DMS 273 (cell line): ENCODE results near the gene HS1BP3.

Experiments used
- DNase-seq: peaks from one replicate; lab custom pipeline; 2025; ENCODE audit not compliant: unreplicated experiment; lab: John Stamatoyannopoulos, UW

Gene HS1BP3

GRCh38 chr2:20588918-20589871 lies 61.7 kb downstream of the HS1BP3 start:
- no peak for DNase-seq

GRCh38 chr2:20585710-20586594 lies 64.9 kb downstream of the HS1BP3 start:
- DNase-seq, result no peak

GRCh38 chr2:20585359-20585709 lies 65.6 kb downstream of the HS1BP3 start:
- DNase-seq, result no peak

- DNase-seq, result peak; percentile 44
Measured at GRCh38 chr2:20584399-20585358, 66.2 kb downstream of the HS1BP3 start.

GRCh38 chr2:20584045-20584398 lies 66.9 kb downstream of the HS1BP3 start:
- no peak for DNase-seq

- no peak for DNase-seq
Measured at GRCh38 chr2:20583425-20583881, 67.4 kb downstream of the HS1BP3 start.

- DNase-seq, result no peak
Measured at GRCh38 chr2:20582600-20583221, 68.2 kb downstream of the HS1BP3 start.

- no peak for DNase-seq
Measured at GRCh38 chr2:20580690-20581437, 70.0 kb downstream of the HS1BP3 start.

- DNase-seq, result no peak
Measured at GRCh38 chr2:20579866-20580265, 71.0 kb downstream of the HS1BP3 start.

- DNase-seq, result peak; percentile 57
Measured at GRCh38 chr2:20578895-20579825, 71.7 kb downstream of the HS1BP3 start.

GRCh38 chr2:20578266-20578894 lies 72.5 kb downstream of the HS1BP3 start:
- DNase-seq, result no peak

GRCh38 chr2:20577495-20578235 lies 73.2 kb downstream of the HS1BP3 start:
- DNase-seq, result no peak

- no peak for DNase-seq
Measured at GRCh38 chr2:20576598-20577115, 74.2 kb downstream of the HS1BP3 start.

- no peak for DNase-seq
Measured at GRCh38 chr2:20575935-20576597, 74.8 kb downstream of the HS1BP3 start.

GRCh38 chr2:20575414-20575813 lies 75.5 kb downstream of the HS1BP3 start:
- DNase-seq, result no peak

- no peak for DNase-seq
Measured at GRCh38 chr2:20574930-20575329, 76.0 kb downstream of the HS1BP3 start.
